OCI-LY7 (cell line): ENCODE data around the gene SETD1B. TPM values are rescaled to one million over a fixed set of nuclear protein-coding genes. Genes with fewer than 3 reads are reported as not detected.

Experiments
- BruUV-seq: library from RNA; stranded (reverse); fragments of 400-500 nt; replicated peaks from 2 replicates; lab custom pipeline; 2021; lab: Mats Ljungman, UMichigan
- CTCF ChIA-PET: fragments of 300-600 bp; sonication (Branson Sonifier 250); formaldehyde crosslinking; loops from one replicate; lab custom pipeline; 2022; ENCODE audit warnings: antibody characterized with exemption; ENCODE audit not compliant: unreplicated experiment; lab: Charles Lee
- POLR2A ChIA-PET: fragments of 300-600 bp; sonication (Branson Sonifier 250); formaldehyde crosslinking; loops from one replicate; lab custom pipeline; 2022; ENCODE audit warnings: antibody characterized with exemption; lab: Charles Lee
- DNase-seq: peaks from one replicate; pipeline ENCODE4 v3.0.0-alpha.2; 2015; ENCODE audit warnings: low spot score
- H2AFZ ChIP-seq: fragments of 200-600 bp; sonication (generic), shearing (Covaris generic); 2 replicates; pipeline ENCODE4 v1.6.1; 2014; ENCODE audit warnings: mild to moderate bottlenecking, antibody characterized with exemption, low read length, moderate library complexity
- H3K27ac ChIP-seq: fragments of 200-600 bp; sonication (generic); 2 replicates; pipeline ENCODE4 v1.5.1; 2014; ENCODE audit warnings: mixed run types, low read depth, mild to moderate bottlenecking, moderate library complexity, low read length, inconsistent platforms; ENCODE audit not compliant: poor library complexity, severe bottlenecking
- H3K36me3 ChIP-seq: fragments of 200-600 bp; sonication (generic); 2 replicates; pipeline ENCODE4 v1.6.1; 2014; ENCODE audit warnings: mild to moderate bottlenecking, antibody characterized with exemption, low read length, moderate library complexity, mixed read lengths; ENCODE audit not compliant: insufficient read depth
- H3K4me1 ChIP-seq: fragments of 200-600 bp; sonication (generic); 2 replicates; pipeline ENCODE4 v1.5.1; 2014; ENCODE audit warnings: mild to moderate bottlenecking, low read length; ENCODE audit not compliant: insufficient read depth, poor library complexity, severe bottlenecking
- H3K4me2 ChIP-seq: fragments of 200-600 bp; sonication (generic); 2 replicates; pipeline ENCODE4 v1.6.1; 2014; ENCODE audit warnings: mild to moderate bottlenecking, low read length
- H3K4me3 ChIP-seq: fragments of 200-600 bp; sonication (generic); 2 replicates; pipeline ENCODE4 v1.5.1; 2014; ENCODE audit warnings: mild to moderate bottlenecking, low read depth, low read length; ENCODE audit not compliant: poor library complexity, severe bottlenecking
- H3K79me2 ChIP-seq: fragments of 200-600 bp; sonication (generic); 2 replicates; pipeline ENCODE4 v1.6.1; 2016; ENCODE audit warnings: low read depth, mild to moderate bottlenecking, low read length, moderate library complexity, mixed read lengths; ENCODE audit not compliant: insufficient read depth
- H3K9me2 ChIP-seq: fragments of 200-600 bp; sonication (generic); 2 replicates; pipeline ENCODE4 v1.6.1; 2016; ENCODE audit warnings: mild to moderate bottlenecking, low read length, mixed read lengths; ENCODE audit not compliant: insufficient read depth
- H3K9me3 ChIP-seq: fragments of 200-600 bp; sonication (generic); 2 replicates; pipeline ENCODE4 v1.6.1; 2014; ENCODE audit warnings: mild to moderate bottlenecking, mixed run types, low read length, mixed read lengths
- H4K20me1 ChIP-seq: fragments of 200-600 bp; sonication (generic); 2 replicates; pipeline ENCODE4 v1.6.1; 2014; ENCODE audit warnings: mild to moderate bottlenecking, antibody characterized with exemption, low read length, moderate library complexity, mixed read lengths; ENCODE audit not compliant: insufficient read depth
- EZH2phosphoT487 ChIP-seq: fragments of 200-600 bp; sonication (generic); IDR thresholded peaks from 2 replicates; pipeline ENCODE4 v1.6.1; 2018; ENCODE audit warnings: low read depth, borderline replicate concordance, mild to moderate bottlenecking, mixed run types, antibody characterized with exemption, low read length, moderate library complexity, mixed read lengths
- intact Hi-C: fragments of 100-400 bp; cut with micrococcal nuclease; formaldehyde crosslinking; loops from one replicate; pipeline ENCODE4 v1.10.0; 2022; ENCODE audit not compliant: unreplicated experiment
- total RNA-seq, 2 experiments: library from RNA; depleted of rRNA in 1 of 2; stranded (reverse); fragments of >200 nt in 1 of 2; shearing (Covaris generic) in 1 of 2; gene quantifications; 2 replicates each; pipeline ENCODE4 v1.2.3, GENCODE V29; 2014 to 2022
- TF ChIP-seq, protein P1 (sequence below): fragments of 200-600 bp; sonication (generic); conservative IDR thresholded peaks from 2 replicates; pipeline ENCODE4 v1.5.1; 2014; ENCODE audit warnings: mild to moderate bottlenecking, antibody characterized with exemption, low read length, moderate library complexity, mixed read lengths

The SETD1B gene
- total RNA-seq, 2 experiments from 2014 or later, result 4.7 to 22.5 TPM

DNA sequence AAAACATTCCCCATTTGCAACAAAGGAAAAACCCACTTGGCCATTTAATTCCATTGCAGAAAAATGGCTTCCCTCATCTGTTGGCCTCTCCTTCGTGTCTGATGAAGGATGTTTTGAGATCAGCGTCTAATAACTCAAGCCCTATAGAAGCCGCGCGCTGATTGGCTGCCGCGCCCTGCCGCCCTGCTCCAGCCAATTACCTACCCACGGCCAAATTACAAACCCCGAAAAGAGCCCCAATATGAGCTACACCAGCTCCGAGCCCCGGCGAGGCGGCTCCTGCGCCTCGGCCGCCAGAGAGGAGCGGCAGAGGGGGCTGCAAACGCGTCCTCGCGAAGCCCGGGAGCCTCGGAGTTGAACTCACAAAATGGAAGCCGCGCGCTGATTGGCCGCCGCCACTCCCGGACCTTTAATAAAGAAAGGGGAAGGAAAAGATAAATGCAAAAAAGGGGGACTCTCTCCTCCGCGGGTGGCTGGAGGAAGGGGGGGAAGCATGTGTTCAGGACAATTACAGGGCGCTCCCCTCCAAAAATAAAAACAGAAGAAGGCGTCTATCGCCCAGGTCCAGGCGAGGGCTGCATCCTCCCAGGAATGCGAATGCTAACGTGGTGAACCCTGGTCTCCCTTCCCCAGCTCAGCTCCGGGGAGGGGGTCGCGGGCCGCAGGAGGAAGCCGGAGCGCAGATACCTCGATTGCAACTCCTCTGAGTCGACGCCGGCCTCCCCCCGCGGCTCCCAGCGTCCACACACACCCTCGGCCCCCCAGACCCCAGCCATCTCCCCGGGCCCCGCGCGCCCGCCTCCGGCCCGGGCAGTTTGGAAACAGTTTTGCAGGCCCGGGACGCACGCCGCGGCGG, 738 bp upstream of the SETD1B start:
- TF ChIP-seq, protein P1, sequence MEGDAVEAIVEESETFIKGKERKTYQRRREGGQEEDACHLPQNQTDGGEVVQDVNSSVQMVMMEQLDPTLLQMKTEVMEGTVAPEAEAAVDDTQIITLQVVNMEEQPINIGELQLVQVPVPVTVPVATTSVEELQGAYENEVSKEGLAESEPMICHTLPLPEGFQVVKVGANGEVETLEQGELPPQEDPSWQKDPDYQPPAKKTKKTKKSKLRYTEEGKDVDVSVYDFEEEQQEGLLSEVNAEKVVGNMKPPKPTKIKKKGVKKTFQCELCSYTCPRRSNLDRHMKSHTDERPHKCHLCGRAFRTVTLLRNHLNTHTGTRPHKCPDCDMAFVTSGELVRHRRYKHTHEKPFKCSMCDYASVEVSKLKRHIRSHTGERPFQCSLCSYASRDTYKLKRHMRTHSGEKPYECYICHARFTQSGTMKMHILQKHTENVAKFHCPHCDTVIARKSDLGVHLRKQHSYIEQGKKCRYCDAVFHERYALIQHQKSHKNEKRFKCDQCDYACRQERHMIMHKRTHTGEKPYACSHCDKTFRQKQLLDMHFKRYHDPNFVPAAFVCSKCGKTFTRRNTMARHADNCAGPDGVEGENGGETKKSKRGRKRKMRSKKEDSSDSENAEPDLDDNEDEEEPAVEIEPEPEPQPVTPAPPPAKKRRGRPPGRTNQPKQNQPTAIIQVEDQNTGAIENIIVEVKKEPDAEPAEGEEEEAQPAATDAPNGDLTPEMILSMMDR, result no peak
- TF ChIP-seq EZH2phosphoT487, result no peak
- Histone ChIP-seq H2AFZ (peak overlapping the region; percentile 35), H3K4me1 (peaks cover 70% of the 10 kb centered on the region), H3K36me3 (peaks cover 16% of the 10 kb centered on the region; the same call in 1 of the 2 replicates), H3K27ac (peak overlapping the region; percentile 95), H4K20me1 (peaks cover 6% of the 10 kb centered on the region; the same call in 1 of the 2 replicates), H3K79me2 (peaks cover 32% of the 10 kb centered on the region; the same call in 1 of the 2 replicates), H3K4me3 (peak overlapping the region; percentile 75), H3K4me2 (peak overlapping the region; percentile 99), H3K9me2 (no peaks in the 10 kb centered on the region), H3K9me3 (no peaks in the 10 kb centered on the region)
- ChIA-PET CTCF (interaction anchor here (0.5 to 2.6 kb wide), 2 partner anchors 10 to 25 kb away, joined by 8 to 13 read pairs; partner anchors contain the start of gene RHOF), POLR2A (interaction anchor here (0.6 to 3.0 kb wide), 14 partner anchors 9 to 1430 kb away, joined by 3 to 19 read pairs (median 4); partner anchors contain the start of genes MPHOSPH9 and RHOF)
- DNase-seq, result peak; percentile 93
- intact Hi-C loops, result loop anchor here (2.0 to 5.0 kb wide), 3 partner anchors 176 to 204 kb away; partner anchors contain the start of gene ORAI1
- no TSS peak for BruUV-seq

DNA sequence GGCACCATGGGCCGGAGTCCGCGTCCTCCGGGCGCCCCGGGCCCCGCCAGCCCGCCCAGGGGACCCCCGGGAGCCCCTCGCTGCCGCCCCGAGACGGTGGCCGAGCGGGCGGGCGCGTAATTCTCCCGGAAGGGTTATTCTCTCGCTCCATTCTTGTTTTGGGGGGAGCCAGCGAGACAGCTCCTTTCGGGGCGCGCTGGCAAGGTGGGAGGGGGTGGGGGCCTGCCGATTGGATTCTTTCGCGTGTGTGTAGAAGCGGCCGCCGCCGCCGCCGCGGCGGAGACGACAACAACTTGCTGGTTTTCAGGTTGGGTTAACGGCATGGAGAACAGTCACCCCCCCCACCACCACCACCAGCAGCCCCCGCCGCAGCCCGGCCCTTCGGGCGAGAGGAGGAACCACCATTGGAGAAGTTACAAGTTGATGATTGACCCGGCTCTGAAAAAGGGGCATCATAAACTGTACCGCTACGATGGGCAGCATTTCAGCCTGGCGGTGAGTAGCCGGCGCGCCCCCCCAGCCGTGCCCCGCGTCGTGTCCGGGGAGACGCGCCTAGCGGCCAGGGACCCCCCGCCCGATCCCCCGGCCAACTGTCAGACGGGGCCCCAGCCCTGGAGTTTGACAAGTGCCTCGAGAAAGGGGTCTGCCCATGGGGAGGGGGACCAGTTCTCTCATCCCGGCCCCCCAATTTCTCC, 755 bp downstream of the SETD1B start:
- intact Hi-C loops, result loop anchor here (5.0 kb wide), 2 partner anchors 177 to 203 kb away; partner anchors contain the start of gene ORAI1
- no peaks in the 10 kb centered on the region for H3K9me2 ChIP-seq

More for the DNA sequence above, 755 bp downstream of the SETD1B start:
- peaks cover 59% of the 10 kb centered on the region for H3K4me1 ChIP-seq
- H2AFZ ChIP-seq, result no peak overlapping the region
- peaks cover 6% of the 10 kb centered on the region; the same call in 1 of the 2 replicates for H4K20me1 ChIP-seq
- BruUV-seq, result no TSS peak
- CTCF ChIA-PET, result interaction anchor here (1.0 to 1.3 kb wide), 2 partner anchors 9 to 84 kb away, joined by 7 read pairs; no protein-coding TSS in a partner anchor
- peaks cover 20% of the 10 kb centered on the region for H3K36me3 ChIP-seq
- peak overlapping the region; percentile 66 for H3K27ac ChIP-seq
- H3K4me3 ChIP-seq, result peak overlapping the region; percentile 75
- DNase-seq, result peak; percentile 57
- H3K9me3 ChIP-seq, result no peaks in the 10 kb centered on the region
- TF ChIP-seq, protein P1, result no peak
- no peak for TF ChIP-seq EZH2phosphoT487
- H3K79me2 ChIP-seq, result peaks cover 32% of the 10 kb centered on the region; the same call in 1 of the 2 replicates
- POLR2A ChIA-PET, result interaction anchor here (0.6 to 0.8 kb wide), 4 partner anchors 15 to 956 kb away, joined by 3 to 6 read pairs (median 4); no protein-coding TSS in a partner anchor
- H3K4me2 ChIP-seq, result peak overlapping the region; percentile 94
